Activated CD4-positive, alpha-beta T cell treated with anti-CD3 and anti-CD28 coated beads, Interleukin-2, amount 10 ng/mL, durations not matched to agents 24 days and 14 days (primary cell): Measurements from ENCODE around the gene PPP3CA. TPM values are rescaled to one million over a fixed set of nuclear protein-coding genes. Genes with fewer than 3 reads are reported as not detected.
"Not testable (repeated sequence)": the region's sequence is repeated elsewhere in the genome, so short reads cannot be mapped to it uniquely, and the experiment has no call there.

ENCODE experiments used
- DNase-seq: peaks from one replicate; pipeline ENCODE4 v3.0.0; 2022
- H3K27ac Mint-ChIP-seq: one replicate; pipeline ENCODE4 v1.8.0; 2022; ENCODE audit warnings: mild to moderate bottlenecking, mixed read lengths
- H3K27me3 Mint-ChIP-seq: one replicate; pipeline ENCODE4 v1.8.0; 2022; ENCODE audit warnings: mixed read lengths
- H3K36me3 Mint-ChIP-seq: one replicate; pipeline ENCODE4 v1.8.0; 2022; ENCODE audit warnings: low read depth, mild to moderate bottlenecking, mixed read lengths
- H3K4me1 Mint-ChIP-seq: one replicate; pipeline ENCODE4 v1.8.0; 2021; ENCODE audit warnings: mixed read lengths
- H3K4me3 Mint-ChIP-seq: one replicate; pipeline ENCODE4 v1.8.0; 2022; ENCODE audit warnings: mild to moderate bottlenecking, moderate library complexity, mixed read lengths
- H3K9me3 Mint-ChIP-seq: one replicate; pipeline ENCODE4 v1.8.0; 2021; ENCODE audit warnings: mixed read lengths
- intact Hi-C: fragments of 100-400 bp; cut with micrococcal nuclease; formaldehyde crosslinking; loops from one replicate; pipeline ENCODE4 v1.15.1; 2023
- total RNA-seq: library from RNA; stranded (reverse); gene quantifications from 2 replicates; pipeline ENCODE4 v1.2.3, GENCODE V29; 2022

PPP3CA gene
- total RNA-seq, 1 donor from 2014 or later: 7.1 TPM

DNA sequence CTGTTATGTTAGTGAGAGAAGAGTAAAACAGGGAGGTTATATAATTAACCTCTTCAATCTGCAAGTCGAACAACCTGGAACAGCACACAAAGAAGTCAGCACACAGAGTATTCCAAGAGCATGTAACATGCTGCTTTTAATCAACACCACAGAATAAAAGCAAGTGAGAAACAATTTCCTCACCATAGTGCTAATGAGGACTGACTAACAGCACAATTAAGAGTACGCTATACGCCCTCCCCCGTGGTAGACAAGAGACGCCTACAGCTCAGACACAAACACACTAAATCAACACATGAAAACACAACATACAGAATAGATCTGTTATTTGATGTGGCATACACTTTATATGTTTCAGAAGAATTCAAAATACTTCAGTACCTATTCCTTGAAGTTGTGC is 103.0 kb downstream of the PPP3CA start:
- no peak overlapping the region for H3K27ac Mint-ChIP-seq
- no peaks in the 10 kb centered on the region for H3K27me3 Mint-ChIP-seq
- no peak for DNase-seq
- H3K4me3 Mint-ChIP-seq: no peak overlapping the region
- peaks cover 2% of the 10 kb centered on the region for H3K4me1 Mint-ChIP-seq
- intact Hi-C loops: no loop called here
- H3K36me3 Mint-ChIP-seq: no peaks in the 10 kb centered on the region
- H3K9me3 Mint-ChIP-seq: no peaks in the 10 kb centered on the region

DNA sequence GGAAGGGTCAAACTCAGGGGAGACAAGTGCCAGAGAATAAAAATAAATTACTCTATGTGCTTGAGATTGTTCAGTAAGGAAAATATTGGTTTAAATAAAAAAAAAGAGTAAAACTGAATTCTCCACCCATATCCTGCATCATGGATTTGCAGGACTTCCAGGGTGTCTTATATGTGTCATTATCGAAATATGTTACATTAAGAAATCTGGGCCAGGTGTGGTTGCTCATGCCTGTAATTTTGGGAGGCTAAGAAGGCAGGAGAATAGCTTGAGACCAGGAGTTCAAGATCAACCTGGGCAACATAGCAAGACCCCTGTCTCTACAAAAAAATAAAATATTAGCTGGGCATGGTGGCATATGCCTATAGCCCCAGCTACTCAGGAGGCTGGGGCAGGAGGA is 104.9 kb downstream of the PPP3CA start:
- no peaks in the 10 kb centered on the region for H3K27me3 Mint-ChIP-seq

DNA sequence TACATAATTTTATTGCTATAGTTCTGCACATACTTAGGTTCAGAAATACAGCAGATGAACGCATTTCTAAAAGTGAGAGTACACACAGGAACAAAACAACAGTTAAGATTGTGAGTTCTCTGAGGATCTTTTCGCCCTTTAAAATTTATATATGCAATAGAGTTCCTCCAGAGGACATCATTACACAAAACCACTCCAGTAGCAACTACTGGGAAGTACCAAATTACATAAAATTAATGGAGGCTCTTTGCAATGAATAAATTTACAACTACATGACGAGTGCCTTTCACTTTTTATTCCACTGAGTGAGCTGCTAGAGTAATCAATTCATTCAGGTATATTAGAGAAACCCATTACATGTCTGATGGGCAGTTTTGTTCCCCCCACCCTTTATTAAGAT is 107.2 kb downstream of the PPP3CA start:
- H3K4me3 Mint-ChIP-seq: no peak overlapping the region
- intact Hi-C loops: no loop called here
- H3K27ac Mint-ChIP-seq: no peak overlapping the region
- H3K9me3 Mint-ChIP-seq: no peaks in the 10 kb centered on the region
- H3K36me3 Mint-ChIP-seq: no peaks in the 10 kb centered on the region
- no peaks in the 10 kb centered on the region for H3K27me3 Mint-ChIP-seq
- H3K4me1 Mint-ChIP-seq: peaks cover 2% of the 10 kb centered on the region
- DNase-seq: no peak

More for the DNA sequence above, 104.9 kb downstream of the PPP3CA start:
- Mint-ChIP-seq H3K4me1 (peaks cover 2% of the 10 kb centered on the region), H3K36me3 (no peaks in the 10 kb centered on the region), H3K9me3 (no peaks in the 10 kb centered on the region), H3K4me3 (no peak overlapping the region), H3K27ac (no peak overlapping the region)
- intact Hi-C loops: no loop called here
- DNase-seq: no peak

DNA sequence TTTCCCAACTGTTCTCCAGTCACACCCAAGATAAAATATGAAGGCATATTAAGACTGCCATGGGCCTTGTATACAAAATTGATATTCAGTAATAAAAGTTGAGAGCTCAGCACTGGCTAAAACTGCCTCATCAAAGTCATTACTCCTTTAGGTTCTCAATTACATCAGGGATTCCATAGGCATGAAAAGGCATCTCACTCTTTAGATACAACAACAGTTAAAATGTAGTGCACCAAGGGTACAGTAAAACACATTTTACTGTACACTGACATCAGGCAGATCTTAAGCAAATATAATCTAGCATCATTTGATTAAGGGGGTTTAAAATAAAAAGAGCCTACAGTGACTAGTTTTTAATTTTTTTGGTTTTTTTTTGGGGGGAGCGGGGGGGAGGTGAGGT is 107.7 kb downstream of the PPP3CA start:
- DNase-seq: no peak
- H3K27ac Mint-ChIP-seq: no peak overlapping the region
- H3K9me3 Mint-ChIP-seq: no peaks in the 10 kb centered on the region
- H3K36me3 Mint-ChIP-seq: no peaks in the 10 kb centered on the region
- no peaks in the 10 kb centered on the region for H3K27me3 Mint-ChIP-seq
- no peak overlapping the region for H3K4me3 Mint-ChIP-seq
- intact Hi-C loops: no loop called here
- peaks cover 2% of the 10 kb centered on the region for H3K4me1 Mint-ChIP-seq

DNA sequence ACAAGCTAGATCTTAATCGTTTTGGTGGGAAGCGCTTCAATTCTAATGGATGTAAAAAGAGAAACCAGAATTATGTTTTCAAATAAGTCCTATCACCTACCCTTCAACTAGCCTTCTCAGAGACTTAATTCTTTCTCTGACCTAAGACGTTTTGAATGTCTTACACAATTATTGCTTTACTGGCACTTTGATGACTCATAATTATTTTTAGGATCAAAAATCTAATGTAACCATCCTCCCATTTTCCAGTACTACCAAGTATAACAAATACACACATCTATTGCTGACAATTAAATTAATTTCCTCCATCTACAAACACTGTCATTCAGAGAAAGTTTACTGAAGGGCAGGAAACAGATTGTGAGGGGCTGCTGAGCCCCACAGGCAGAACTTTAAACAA is 108.6 kb downstream of the PPP3CA start:
- no peak overlapping the region for H3K4me3 Mint-ChIP-seq
- no peaks in the 10 kb centered on the region for H3K9me3 Mint-ChIP-seq
- no peaks in the 10 kb centered on the region for H3K36me3 Mint-ChIP-seq
- peaks cover 2% of the 10 kb centered on the region for H3K4me1 Mint-ChIP-seq
- no peak for DNase-seq
- H3K27me3 Mint-ChIP-seq: no peaks in the 10 kb centered on the region
- H3K27ac Mint-ChIP-seq: no peak overlapping the region
- intact Hi-C loops: no loop called here

DNA sequence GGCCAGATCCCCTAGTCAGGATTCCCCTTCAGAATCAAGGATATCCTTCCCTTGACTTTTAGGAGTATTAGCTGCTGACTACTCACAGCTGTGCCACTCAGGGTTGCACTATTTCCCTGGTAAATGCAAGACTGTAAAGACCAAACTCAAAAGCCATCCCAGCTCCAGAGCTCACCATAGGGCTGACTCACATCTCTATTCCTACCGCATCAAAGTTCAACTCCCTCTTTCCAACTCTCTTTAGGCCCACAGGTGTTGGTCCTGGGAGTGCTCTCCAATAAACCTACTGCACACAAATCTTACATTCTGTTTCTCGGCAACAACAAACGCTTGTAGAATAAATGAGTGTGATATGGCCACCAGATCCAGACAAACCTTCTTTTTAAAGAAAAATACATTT is 109.6 kb downstream of the PPP3CA start:
- no peaks in the 10 kb centered on the region for H3K36me3 Mint-ChIP-seq
- intact Hi-C loops: no loop called here
- no peaks in the 10 kb centered on the region for H3K9me3 Mint-ChIP-seq
- DNase-seq: no peak
- H3K27ac Mint-ChIP-seq: no peak overlapping the region
- no peaks in the 10 kb centered on the region for H3K4me1 Mint-ChIP-seq
- no peak overlapping the region for H3K4me3 Mint-ChIP-seq
- H3K27me3 Mint-ChIP-seq: no peaks in the 10 kb centered on the region

DNA sequence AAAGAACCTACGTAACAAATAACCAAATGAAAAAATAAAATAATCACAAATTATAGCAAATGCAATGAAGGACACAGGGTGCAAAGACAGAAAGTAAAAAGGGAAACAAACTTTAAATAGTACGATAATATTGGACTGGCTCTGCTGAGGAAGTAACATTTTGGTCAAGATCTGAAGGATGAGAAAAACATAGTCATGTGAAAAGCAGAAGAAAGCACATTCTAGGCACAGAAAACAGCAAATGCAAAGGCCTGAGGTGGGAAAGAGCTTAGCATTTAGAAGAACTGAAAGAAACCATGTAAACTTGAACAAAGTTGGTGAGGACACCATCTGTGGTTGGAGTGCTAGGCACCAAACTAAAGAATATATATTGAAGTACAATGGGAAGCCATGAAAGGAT is 111.2 kb downstream of the PPP3CA start:
- no peaks in the 10 kb centered on the region for H3K4me1 Mint-ChIP-seq
- H3K9me3 Mint-ChIP-seq: no peaks in the 10 kb centered on the region
- intact Hi-C loops: no loop called here
- no peaks in the 10 kb centered on the region for H3K36me3 Mint-ChIP-seq
- H3K4me3 Mint-ChIP-seq: no peak overlapping the region
- H3K27ac Mint-ChIP-seq: no peak overlapping the region
- no peak for DNase-seq
- H3K27me3 Mint-ChIP-seq: no peaks in the 10 kb centered on the region

DNA sequence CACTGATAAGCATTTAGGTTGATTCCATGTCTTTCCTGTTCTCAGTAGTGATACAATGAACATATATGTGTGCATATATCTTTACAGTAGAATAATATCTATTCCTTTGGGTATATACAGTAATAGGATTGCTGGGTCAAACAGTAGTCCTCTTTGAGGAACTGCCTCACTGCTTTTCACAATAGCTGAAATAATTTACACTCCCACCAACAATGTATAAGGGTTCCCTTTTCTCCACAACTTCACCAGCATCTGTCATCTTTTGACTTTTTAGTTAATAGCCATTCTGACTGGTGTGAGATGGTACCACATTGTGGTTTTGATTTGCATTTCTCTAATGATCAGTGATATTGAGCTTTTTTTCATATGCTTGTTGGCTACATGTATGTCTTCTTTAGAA is 113.2 kb downstream of the PPP3CA start:
- H3K9me3 Mint-ChIP-seq, intact Hi-C loops, H3K4me1 Mint-ChIP-seq, H3K27me3 Mint-ChIP-seq, H3K4me3 Mint-ChIP-seq, H3K36me3 Mint-ChIP-seq, H3K27ac Mint-ChIP-seq, DNase-seq: not testable (repeated sequence)

DNA sequence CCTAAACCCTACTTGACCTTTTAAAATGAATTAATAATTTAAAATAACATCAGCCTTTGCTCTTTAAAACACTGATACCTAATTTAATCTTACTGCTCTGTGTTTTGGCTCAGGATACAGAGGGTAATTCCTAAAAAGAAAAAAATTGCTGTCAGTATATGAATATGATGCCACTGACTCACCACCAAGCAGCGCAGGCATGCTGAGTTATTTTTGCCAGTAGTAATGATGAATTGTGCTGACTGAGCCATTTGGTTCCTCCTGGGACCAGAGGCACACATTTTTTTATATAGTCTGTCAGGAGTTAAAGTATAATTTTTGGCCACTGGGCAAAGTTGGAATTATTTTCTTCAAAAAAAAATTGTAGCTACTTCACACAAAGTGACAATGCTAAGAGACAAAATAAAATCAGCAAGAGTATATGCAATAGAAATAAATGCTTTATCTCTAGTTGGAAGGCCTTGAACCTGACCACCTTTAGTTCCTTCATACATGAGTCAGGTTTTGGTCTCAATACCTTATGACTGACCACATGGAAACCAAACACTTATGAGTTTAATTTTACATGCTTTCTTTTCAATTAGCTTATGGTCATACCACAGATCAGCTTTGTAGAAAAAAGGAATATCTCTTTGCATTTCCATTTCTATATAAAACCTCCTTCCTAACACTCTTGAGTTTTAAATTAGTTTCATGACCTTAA is 115.1 kb downstream of the PPP3CA start:
- Mint-ChIP-seq H3K9me3 (peaks cover 3% of the 10 kb centered on the region), H3K27me3 (peaks cover 2% of the 10 kb centered on the region), H3K36me3 (no peaks in the 10 kb centered on the region), H3K4me3 (no peak overlapping the region), H3K27ac (no peak overlapping the region), H3K4me1 (peaks cover 2% of the 10 kb centered on the region)
- intact Hi-C loops: no loop called here
- DNase-seq: no peak

DNA sequence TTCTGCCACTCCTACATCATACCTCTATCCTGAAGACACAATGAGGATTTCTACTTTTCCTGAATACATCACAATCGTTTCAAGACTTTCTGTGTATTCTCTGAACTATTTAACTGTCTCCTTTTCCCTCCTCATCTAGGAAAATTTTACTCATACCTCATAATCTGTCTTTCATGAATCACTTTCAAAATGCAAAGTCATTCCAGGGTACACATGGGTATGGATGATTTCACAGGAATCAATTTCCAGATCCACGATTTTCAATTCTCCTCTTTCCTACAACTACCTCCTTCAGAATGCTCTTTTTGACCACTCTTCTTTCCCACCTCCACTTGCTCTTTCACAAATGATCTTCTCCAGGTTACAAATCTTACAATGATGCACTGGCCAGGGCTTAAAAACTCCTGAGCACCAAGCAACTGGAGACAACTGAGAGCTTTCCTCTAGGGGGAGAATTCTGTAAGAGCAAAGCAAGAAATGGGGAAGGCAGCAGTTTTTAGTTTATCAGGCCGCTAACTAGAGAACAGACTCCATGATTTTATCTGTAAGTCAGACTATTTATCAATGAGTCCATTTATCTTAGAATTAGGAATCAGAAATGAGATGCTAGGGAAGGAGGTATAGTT is 116.4 kb downstream of the PPP3CA start:
- intact Hi-C loops: no loop called here
- H3K36me3 Mint-ChIP-seq: no peaks in the 10 kb centered on the region
- H3K27me3 Mint-ChIP-seq: peaks cover 2% of the 10 kb centered on the region
- H3K27ac Mint-ChIP-seq: no peak overlapping the region
- H3K4me3 Mint-ChIP-seq: no peak overlapping the region
- H3K9me3 Mint-ChIP-seq: peaks cover 3% of the 10 kb centered on the region
- peaks cover 2% of the 10 kb centered on the region for H3K4me1 Mint-ChIP-seq
- DNase-seq: no peak

DNA sequence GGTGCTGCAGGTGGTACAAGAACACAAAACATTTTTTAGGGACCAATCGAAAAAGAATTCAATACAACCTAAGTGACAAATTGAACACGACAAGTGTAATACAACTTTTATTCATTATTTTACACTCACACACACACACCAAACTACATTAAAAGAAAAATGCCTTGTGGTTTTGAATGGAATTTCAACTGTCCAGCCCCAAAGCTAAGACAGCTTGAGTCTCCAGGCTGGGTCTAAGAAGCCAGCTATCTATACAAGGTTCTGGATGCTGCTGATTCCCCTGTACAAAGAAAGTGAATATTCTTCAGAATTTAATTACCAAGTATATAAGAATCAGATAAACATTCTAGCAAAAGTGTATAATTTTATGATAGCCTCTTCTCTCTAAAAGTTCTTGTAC is 118.2 kb downstream of the PPP3CA start:
- intact Hi-C loops: no loop called here
- H3K27me3 Mint-ChIP-seq: peaks cover 2% of the 10 kb centered on the region
- H3K27ac Mint-ChIP-seq: no peak overlapping the region
- H3K4me3 Mint-ChIP-seq: no peak overlapping the region
- peaks cover 3% of the 10 kb centered on the region for H3K9me3 Mint-ChIP-seq
- peaks cover 2% of the 10 kb centered on the region for H3K4me1 Mint-ChIP-seq
- no peaks in the 10 kb centered on the region for H3K36me3 Mint-ChIP-seq
- no peak for DNase-seq

DNA sequence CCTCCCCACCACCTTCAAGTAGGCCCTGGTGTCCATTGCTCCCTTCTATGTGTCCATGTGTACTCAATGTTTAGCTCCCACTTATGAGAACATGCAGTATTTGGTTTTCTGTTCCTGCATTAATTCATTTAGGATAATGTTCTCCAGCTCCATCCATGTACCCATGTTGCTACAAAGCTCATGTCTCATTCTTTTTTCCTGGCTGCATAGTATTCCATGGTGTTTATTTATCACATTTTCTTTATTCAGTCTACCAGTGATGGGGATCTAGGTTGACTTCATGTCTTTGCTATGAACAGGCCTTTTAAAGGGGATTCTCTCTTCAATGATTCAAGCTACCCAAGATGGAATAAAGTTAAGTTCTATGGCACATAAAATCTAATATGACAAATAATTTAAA is 119.6 kb downstream of the PPP3CA start:
- H3K36me3 Mint-ChIP-seq: no peaks in the 10 kb centered on the region
- peaks cover 3% of the 10 kb centered on the region for H3K27me3 Mint-ChIP-seq
- H3K4me3 Mint-ChIP-seq: no peak overlapping the region
- peaks cover 3% of the 10 kb centered on the region for H3K9me3 Mint-ChIP-seq
- intact Hi-C loops: no loop called here
- peaks cover 2% of the 10 kb centered on the region for H3K4me1 Mint-ChIP-seq
- DNase-seq: no peak
- H3K27ac Mint-ChIP-seq: no peak overlapping the region

DNA sequence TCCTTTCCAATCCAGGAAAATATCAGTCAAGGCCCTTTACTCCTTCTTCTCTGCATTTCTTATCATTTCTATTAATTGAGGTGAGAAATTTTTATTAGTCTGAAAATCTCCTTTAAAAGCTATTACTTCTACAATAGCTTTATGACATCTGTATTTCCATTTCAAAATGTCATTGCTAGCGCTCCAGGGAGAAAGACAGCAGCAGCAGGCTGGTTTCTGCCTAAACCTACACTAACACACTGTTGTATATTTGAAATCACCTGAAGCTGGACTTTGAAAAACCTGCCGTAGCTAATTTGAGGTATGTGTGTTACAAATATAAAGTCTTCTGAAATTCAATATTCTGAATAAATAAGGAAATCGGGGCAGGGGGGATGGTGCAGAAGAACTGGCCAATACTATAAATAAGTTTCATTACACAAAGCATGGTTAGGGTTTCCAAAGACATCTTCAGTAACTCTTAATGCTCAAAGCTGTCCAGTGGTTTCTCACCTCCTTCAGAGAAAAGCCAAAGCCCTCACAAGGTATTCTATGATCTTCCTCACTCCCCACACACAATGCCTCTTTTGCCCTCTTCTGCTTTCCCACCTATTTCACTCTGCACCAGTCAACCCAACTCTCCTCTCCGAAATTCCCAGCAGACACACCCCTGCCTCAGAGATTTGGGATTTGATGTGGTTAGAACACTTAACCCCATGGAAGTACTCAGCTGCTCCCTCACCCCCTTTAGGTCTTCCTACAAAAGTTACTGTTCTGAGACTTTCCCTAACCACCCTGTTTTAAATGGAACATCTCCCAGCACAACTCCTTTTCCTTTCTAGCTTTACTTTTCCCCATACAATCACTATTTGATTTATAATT is 122.7 kb downstream of the PPP3CA start:
- peaks cover 4% of the 10 kb centered on the region for H3K27me3 Mint-ChIP-seq
- H3K4me3 Mint-ChIP-seq: no peak overlapping the region
- DNase-seq: no peak
- H3K4me1 Mint-ChIP-seq: no peaks in the 10 kb centered on the region
- H3K9me3 Mint-ChIP-seq: peaks cover 3% of the 10 kb centered on the region
- H3K27ac Mint-ChIP-seq: no peak overlapping the region
- no peaks in the 10 kb centered on the region for H3K36me3 Mint-ChIP-seq
- intact Hi-C loops: no loop called here

DNA sequence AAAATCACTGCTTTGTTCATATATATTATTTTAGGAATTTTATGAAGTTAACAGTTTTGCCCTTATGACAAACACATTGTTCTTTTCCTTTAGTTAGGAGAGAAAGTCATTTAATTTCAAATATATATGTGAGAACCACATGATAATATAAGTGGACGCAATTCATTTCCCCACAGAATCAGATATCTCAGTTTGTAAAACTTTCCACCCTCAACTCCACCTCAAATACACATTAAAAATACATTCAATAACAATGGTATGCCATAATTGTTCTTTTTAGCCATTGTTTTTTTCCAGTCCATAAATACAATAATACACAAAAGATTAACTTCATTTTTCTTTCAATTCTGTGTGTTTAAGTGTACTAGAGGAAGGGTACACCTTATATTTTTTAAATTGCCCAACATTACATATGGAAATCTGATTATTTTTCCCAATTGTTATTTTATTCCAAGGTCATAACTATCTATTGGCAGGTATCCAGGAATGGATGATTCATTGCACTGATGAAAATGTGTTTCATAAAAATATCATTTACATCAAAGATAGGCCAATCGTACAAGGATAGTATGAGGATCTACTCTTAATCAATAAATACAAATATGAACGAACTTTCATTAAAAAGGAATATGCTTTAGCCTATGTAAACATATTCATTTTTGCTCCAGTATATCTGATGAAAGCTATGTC is 125.0 kb downstream of the PPP3CA start:
- Mint-ChIP-seq H3K4me3 (no peak overlapping the region), H3K9me3 (no peaks in the 10 kb centered on the region), H3K27me3 (peaks cover 6% of the 10 kb centered on the region), H3K4me1 (no peaks in the 10 kb centered on the region), H3K36me3 (no peaks in the 10 kb centered on the region), H3K27ac (no peak overlapping the region)
- no peak for DNase-seq
- intact Hi-C loops: no loop called here
